ENCODE data around the gene CDS1. TPM values are rescaled to one million over a fixed set of nuclear protein-coding genes. Genes with fewer than 3 reads are reported as not detected.

The CDS1 gene
- total RNA-seq, 1 donor from 2014 or later, result 0.16 TPM

DNA sequence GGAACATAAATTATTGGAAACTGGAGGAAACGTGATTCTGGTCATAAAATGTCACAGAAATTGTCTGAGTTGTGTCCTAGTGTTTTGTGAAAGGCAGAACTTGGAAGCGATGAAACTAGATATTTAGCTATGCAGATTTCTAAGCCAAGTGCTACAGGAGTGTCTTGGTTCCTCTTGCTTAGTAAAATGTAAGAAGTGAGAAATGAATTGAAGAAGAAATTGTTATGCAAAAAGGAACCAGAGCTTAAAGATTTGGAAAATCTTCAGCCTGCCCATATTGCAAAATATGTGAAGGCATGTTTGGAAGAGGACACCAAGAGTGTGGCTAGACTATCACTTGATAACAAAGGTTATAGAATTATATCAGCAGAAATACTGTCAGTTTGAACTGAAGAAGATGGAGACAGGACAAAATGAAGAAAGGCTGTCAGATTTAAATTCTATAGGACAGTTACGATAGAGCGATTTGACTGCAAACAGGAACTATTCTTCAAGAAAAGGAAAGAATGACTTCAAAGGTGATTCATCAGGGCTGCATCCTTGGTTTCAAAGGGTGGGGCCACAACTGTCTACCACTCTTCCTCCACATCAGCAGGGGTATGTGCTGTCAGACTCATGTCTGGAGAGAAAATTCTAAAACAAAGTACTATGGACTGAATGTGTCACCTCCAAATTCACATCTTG is 9.4 kb upstream of the CDS1 start:
- DNase-seq (no peak), ATAC-seq (ENCODE audit: low read depth) (no peak)
- H3K4me3 Mint-ChIP-seq, result no peak overlapping the region
- peaks cover 10% of the 10 kb centered on the region for H3K27me3 Mint-ChIP-seq
- no peaks in the 10 kb centered on the region for H3K4me1 Mint-ChIP-seq
- no peak overlapping the region for H3K27ac Mint-ChIP-seq
- H3K36me3 Mint-ChIP-seq (ENCODE audit: low read depth), result no peaks in the 10 kb centered on the region
- CTCF ChIA-PET, result no interaction called here
- intact Hi-C loops (cut with micrococcal nuclease), result no loop called here
- TF ChIP-seq, protein P1, sequence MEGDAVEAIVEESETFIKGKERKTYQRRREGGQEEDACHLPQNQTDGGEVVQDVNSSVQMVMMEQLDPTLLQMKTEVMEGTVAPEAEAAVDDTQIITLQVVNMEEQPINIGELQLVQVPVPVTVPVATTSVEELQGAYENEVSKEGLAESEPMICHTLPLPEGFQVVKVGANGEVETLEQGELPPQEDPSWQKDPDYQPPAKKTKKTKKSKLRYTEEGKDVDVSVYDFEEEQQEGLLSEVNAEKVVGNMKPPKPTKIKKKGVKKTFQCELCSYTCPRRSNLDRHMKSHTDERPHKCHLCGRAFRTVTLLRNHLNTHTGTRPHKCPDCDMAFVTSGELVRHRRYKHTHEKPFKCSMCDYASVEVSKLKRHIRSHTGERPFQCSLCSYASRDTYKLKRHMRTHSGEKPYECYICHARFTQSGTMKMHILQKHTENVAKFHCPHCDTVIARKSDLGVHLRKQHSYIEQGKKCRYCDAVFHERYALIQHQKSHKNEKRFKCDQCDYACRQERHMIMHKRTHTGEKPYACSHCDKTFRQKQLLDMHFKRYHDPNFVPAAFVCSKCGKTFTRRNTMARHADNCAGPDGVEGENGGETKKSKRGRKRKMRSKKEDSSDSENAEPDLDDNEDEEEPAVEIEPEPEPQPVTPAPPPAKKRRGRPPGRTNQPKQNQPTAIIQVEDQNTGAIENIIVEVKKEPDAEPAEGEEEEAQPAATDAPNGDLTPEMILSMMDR (IDR thresholded peaks at IDR 0.05), result no peak
- POLR2A ChIA-PET, result no interaction called here
- no peaks in the 10 kb centered on the region for H3K9me3 Mint-ChIP-seq

DNA sequence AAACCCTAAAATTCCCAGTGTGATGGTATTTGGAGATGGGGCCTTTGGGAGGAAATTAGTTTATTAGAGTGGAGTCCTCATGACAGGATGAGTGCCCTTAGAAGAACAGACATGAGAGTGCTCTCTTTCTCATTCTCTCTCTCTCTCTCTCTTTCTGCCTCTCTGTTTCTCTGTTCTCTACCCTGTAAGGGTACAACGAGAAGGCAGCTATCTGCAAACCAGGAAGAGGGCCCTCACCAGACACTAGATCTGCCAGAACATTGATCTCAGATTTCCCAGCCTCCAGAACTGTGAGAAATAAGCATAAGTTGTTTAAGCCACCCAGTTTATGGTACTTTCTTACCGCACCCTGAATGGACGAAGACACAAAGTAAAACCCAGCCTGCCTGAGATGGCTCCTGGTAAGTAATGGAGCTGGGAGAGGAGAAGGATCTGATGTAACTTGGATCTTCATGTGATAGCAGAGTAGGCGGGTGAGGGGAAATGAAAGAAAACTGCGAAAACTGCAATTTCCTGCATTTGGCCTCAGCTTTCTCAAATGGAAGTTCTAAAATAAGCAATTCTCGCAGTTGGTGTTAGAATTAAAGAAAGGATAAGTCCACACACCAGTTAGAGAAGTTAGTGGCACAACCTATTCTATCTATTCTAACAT is 8.7 kb upstream of the CDS1 start:
- H3K27me3 Mint-ChIP-seq, result peaks cover 8% of the 10 kb centered on the region
- H3K36me3 Mint-ChIP-seq (ENCODE audit: low read depth), result no peaks in the 10 kb centered on the region
- POLR2A ChIA-PET, result no interaction called here
- H3K27ac Mint-ChIP-seq, result no peak overlapping the region
- no peaks in the 10 kb centered on the region for H3K9me3 Mint-ChIP-seq
- CTCF ChIA-PET, result no interaction called here
- H3K4me1 Mint-ChIP-seq, result no peaks in the 10 kb centered on the region
- DNase-seq, result no peak
- ATAC-seq (ENCODE audit: low read depth), result no peak
- no peak overlapping the region for H3K4me3 Mint-ChIP-seq
- TF ChIP-seq, protein P1 (IDR thresholded peaks at IDR 0.05), result no peak
- intact Hi-C loops (cut with micrococcal nuclease), result no loop called here

DNA sequence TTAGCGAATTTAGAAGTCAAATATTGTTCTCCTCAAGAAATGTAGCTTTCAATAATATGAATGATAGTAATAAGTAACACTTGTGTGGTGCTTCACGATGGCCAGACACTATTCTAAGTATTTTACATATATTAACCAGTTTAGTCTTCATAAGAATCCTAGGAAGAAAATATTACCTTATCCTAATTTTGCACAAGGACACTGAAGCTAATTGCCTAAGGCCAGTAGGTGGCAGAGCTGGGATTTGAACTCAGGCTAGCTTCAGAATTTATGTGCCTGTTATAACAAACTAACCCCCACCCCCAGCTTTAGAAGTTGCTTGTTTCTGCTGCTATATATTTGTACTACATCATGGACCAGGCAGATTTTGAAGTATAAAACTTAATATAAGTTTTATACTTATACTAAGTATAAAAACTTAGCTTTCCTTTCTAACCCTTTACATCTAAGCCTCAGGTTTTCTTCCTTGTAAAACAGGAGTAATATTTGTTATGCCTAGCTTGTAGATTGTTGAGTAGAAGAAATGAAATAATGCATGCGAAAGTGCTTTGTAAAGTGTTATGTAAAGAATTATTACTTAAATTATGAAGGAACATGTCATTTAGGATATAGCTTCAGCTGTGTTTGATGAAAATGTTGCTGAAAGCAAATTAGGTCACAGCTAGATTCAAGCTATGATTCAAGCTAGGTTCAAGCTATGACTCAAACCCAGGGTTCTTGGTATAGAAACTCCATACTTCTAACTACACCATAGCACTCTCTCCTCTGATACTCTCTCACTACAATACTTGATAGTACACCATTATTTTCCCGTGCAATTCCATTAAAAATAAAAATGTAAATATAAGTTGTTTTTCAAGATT is 4.2 kb upstream of the CDS1 start:
- ATAC-seq (ENCODE audit: low read depth) (no peak), DNase-seq (no peak)
- CTCF ChIA-PET, result interaction anchor here (0.8 to 1.5 kb wide), 3 partner anchors 10 to 392 kb away, joined by 3 to 10 read pairs (median 3); no protein-coding TSS in a partner anchor
- TF ChIP-seq, protein P1 (IDR thresholded peaks at IDR 0.05), result no peak
- H3K27me3 Mint-ChIP-seq, result peaks cover 31% of the 10 kb centered on the region
- POLR2A ChIA-PET, result no interaction called here
- H3K4me3 Mint-ChIP-seq, result no peak overlapping the region
- no peaks in the 10 kb centered on the region for H3K9me3 Mint-ChIP-seq
- no peaks in the 10 kb centered on the region for H3K36me3 Mint-ChIP-seq (ENCODE audit: low read depth)
- H3K4me1 Mint-ChIP-seq, result peaks cover 8% of the 10 kb centered on the region
- intact Hi-C loops (cut with micrococcal nuclease), result loop anchor here (2.0 kb wide), 1 partner anchor 392 kb away; no protein-coding TSS in a partner anchor
- no peak overlapping the region for H3K27ac Mint-ChIP-seq

DNA sequence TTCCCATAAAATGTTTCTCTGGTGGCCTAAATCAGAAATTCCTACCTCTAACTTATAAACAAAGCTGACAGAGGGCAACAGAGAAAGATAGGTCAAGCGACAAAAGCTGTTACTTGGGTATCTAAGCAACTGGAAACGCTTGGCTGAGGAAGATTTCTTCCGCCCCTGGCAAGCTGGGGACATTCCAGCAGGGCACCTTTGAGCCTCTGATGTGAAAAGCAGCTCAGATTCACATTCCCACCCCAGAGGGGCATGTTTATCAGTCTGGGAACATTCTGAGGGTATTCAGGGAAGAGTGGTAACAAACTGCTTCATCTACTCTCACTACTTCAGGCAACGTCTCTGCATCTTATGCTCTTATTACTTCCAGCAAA is 3.5 kb upstream of the CDS1 start:
- Mint-ChIP-seq H3K27ac (no peak overlapping the region), H3K36me3 (ENCODE audit: low read depth) (no peaks in the 10 kb centered on the region), H3K4me3 (no peak overlapping the region), H3K27me3 (peaks cover 34% of the 10 kb centered on the region), H3K9me3 (peaks cover 2% of the 10 kb centered on the region), H3K4me1 (peaks cover 13% of the 10 kb centered on the region)
- ATAC-seq (ENCODE audit: low read depth) (no peak), DNase-seq (no peak)
- CTCF ChIA-PET, result interaction anchor here (1.5 kb wide), 1 partner anchor 391 kb away, joined by 10 read pairs; no protein-coding TSS in a partner anchor
- POLR2A ChIA-PET, result no interaction called here
- TF ChIP-seq, protein P1 (IDR thresholded peaks at IDR 0.05), result no peak
- intact Hi-C loops (cut with micrococcal nuclease), result loop anchor here (2.0 kb wide), 1 partner anchor 391 kb away; no protein-coding TSS in a partner anchor

Data from activated B cell treated with CpG ODN at 0.5 μM for 24 hours (primary cell).